Body of pancreas (tissue), 4 donors: ENCODE measurements around the gene PALMD. TPM values are rescaled to one million over a fixed set of nuclear protein-coding genes. Genes with fewer than 3 reads are reported as not detected.

Experiments
- ATAC-seq: fragments of 150-250 bp; one replicate; pipeline ENCODE4 v1.9.1; 2016
- DNase-seq, 4 donors: peaks; one replicate each; pipeline ENCODE4 v3.0.0-alpha.2; 2019
- H3K27ac ChIP-seq, 4 donors: fragments of 200-600 bp; sonication (generic); 1 replicate in 3 of 4; 2 replicates in 1 of 4; pipeline versions ENCODE4 v1.5.1 to v1.6.1; 2016 to 2019; ENCODE audit warnings: mild to moderate bottlenecking in 1 of 4, mixed read lengths in 1 of 4, moderate library complexity in 1 of 4
- H3K27me3 ChIP-seq, 2 donors: fragments of 200-600 bp; sonication (generic); one replicate each; pipeline ENCODE4 v1.6.0; 2016; ENCODE audit warnings: mild to moderate bottlenecking in 1 of 2
- H3K36me3 ChIP-seq, 2 donors: fragments of 200-600 bp; sonication (generic); replicated peaks in 1 of 2; 2 replicates each; pipeline ENCODE4 v1.5.1; 2016; ENCODE audit warnings: low read depth in 2 of 2; ENCODE audit not compliant: insufficient read depth in 1 of 2
- H3K4me1 ChIP-seq: fragments of 200-600 bp; sonication (generic); one replicate; pipeline ENCODE4 v1.6.0; 2016
- H3K4me3 ChIP-seq, 2 donors: fragments of 200-600 bp; sonication (generic); 1 replicate in 1 of 2; 2 replicates in 1 of 2; pipeline ENCODE4 v1.5.1; 2016 to 2019
- H3K9me3 ChIP-seq, 3 donors: fragments of 200-600 bp; sonication (generic); 1 replicate in 2 of 3; 2 replicates in 1 of 3; pipeline ENCODE4 v1.5.1; 2016
- POLR2A ChIP-seq, 3 donors: fragments of 450-650 bp; IDR thresholded peaks; one replicate each; pipeline ENCODE4 v1.6.1; 2016; ENCODE audit warnings: antibody characterized with exemption in 3 of 3, mild to moderate bottlenecking in 2 of 3
- WGBS, 2 donors: methylation state at CpG; one replicate each; pipeline ENCODE4 v1.1.5; 2017; 5-methylcytosine and 5-hydroxymethylcytosine counted together
- intact Hi-C: fragments of 100-400 bp; cut with DNase I; formaldehyde crosslinking; loops from one replicate; pipeline ENCODE4 v1.15.1; 2023
- total RNA-seq, 2 donors: library from RNA; depleted of rRNA; stranded (reverse); fragments of >200 nt; gene quantifications; one replicate each; pipeline ENCODE4 v1.1.0, GENCODE V29; 2016
- TF ChIP-seq, protein P1 (sequence below), 7 experiments: fragments of 450-650 bp in 4 of 7; fragments of 200-600 bp in 3 of 7; sonication (generic) in 3 of 7; IDR thresholded peaks; one replicate each; pipeline ENCODE4 v1.5.1; 2016 to 2019; ENCODE audit warnings: antibody characterized with exemption in 7 of 7

PALMD gene
- total RNA-seq, 2 donors from 2014 or later, result 8.0 to 13.5 TPM

DNA sequence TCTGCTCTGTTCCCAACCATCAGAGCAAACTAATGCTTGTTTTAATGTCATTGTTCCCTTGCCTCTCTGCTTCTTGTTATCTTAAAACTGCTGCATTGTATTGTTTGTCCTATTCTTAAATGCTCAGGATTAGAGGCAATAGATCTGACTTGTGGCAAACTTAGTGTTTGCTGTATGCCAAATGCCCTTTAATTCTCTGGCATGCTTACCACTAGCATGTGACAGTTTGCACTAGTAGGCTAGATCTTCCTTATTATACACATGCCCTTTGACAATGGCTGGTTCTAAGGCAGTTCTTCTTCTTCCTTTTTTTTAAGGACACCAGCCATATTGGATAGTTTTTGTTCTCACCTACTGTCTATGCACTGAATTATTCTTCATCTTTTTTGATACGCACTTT, 30.1 kb downstream of the PALMD start:
- Histone ChIP-seq H3K27ac (no peak overlapping the region), H3K9me3 (no peaks in the 10 kb centered on the region), H3K4me1 (peaks cover 7% of the 10 kb centered on the region), H3K27me3 (no peaks in the 10 kb centered on the region), H3K4me3 (no peak overlapping the region), H3K36me3 (no peaks in the 10 kb centered on the region)
- ATAC-seq, result no peak
- TF ChIP-seq, protein P1, sequence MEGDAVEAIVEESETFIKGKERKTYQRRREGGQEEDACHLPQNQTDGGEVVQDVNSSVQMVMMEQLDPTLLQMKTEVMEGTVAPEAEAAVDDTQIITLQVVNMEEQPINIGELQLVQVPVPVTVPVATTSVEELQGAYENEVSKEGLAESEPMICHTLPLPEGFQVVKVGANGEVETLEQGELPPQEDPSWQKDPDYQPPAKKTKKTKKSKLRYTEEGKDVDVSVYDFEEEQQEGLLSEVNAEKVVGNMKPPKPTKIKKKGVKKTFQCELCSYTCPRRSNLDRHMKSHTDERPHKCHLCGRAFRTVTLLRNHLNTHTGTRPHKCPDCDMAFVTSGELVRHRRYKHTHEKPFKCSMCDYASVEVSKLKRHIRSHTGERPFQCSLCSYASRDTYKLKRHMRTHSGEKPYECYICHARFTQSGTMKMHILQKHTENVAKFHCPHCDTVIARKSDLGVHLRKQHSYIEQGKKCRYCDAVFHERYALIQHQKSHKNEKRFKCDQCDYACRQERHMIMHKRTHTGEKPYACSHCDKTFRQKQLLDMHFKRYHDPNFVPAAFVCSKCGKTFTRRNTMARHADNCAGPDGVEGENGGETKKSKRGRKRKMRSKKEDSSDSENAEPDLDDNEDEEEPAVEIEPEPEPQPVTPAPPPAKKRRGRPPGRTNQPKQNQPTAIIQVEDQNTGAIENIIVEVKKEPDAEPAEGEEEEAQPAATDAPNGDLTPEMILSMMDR (IDR thresholded peaks at IDR 0.05), result no peak
- TF ChIP-seq POLR2A (IDR thresholded peaks at IDR 0.05), result no peak
- intact Hi-C loops, result no loop called here
- WGBS, 2 donors, result 93 to 100% methylated on average over 1 of the region's 1 CpG
- no peak for DNase-seq

DNA sequence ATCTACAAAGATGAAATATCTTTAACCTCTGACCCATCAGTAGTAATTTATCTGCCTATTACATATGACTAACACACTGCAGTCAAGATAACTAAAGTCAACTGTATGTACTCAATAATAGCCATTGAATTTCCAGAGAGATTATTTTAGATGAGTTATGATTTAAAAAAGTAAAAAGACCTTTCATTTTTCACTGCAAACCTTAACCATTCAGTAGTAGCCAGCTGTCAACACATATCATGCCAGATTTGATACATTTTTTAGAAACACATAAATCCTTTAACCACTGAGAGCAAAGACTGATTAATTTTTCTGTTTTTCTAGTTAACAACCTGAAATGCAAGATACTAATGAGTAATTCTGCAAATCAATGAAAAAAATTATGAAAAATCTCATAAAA, 31.0 kb downstream of the PALMD start:
- H3K4me3 ChIP-seq, result no peak overlapping the region
- ATAC-seq (no peak), DNase-seq (no peak)
- no peaks in the 10 kb centered on the region for H3K36me3 ChIP-seq
- no peaks in the 10 kb centered on the region for H3K27me3 ChIP-seq
- peaks cover 7% of the 10 kb centered on the region for H3K4me1 ChIP-seq
- H3K9me3 ChIP-seq, result no peaks in the 10 kb centered on the region
- TF ChIP-seq POLR2A (IDR thresholded peaks at IDR 0.05), result no peak
- TF ChIP-seq, protein P1 (IDR thresholded peaks at IDR 0.05), result no peak
- intact Hi-C loops, result no loop called here
- no peak overlapping the region for H3K27ac ChIP-seq

DNA sequence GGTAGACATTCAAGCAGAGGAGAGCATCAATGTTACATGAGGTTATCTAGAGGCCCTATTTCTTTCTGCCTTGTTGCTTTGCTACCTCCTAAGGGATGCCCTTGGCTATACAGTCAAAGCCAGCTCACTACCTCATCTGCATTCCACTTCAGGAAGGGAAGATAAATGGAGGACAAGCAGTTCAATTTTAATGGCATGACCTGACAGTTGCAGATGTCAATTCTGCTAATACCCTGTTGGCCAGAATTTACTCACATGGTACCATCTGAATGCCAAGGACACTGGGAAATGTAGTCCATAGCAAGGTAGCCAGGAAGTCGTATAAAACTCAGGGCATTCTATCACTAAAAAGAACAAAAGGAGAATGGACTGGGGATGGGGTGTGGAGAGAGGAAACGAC, 31.5 kb downstream of the PALMD start:
- H3K9me3 ChIP-seq, result no peaks in the 10 kb centered on the region
- peaks cover 7% of the 10 kb centered on the region for H3K4me1 ChIP-seq
- DNase-seq (no peak), ATAC-seq (no peak)
- H3K27ac ChIP-seq, result no peak overlapping the region
- H3K4me3 ChIP-seq, result no peak overlapping the region
- no peaks in the 10 kb centered on the region for H3K36me3 ChIP-seq
- TF ChIP-seq, protein P1 (IDR thresholded peaks at IDR 0.05), result no peak
- TF ChIP-seq POLR2A (IDR thresholded peaks at IDR 0.05), result no peak
- no peaks in the 10 kb centered on the region for H3K27me3 ChIP-seq
- 76 to 85% methylated on average over 2 of the region's 2 CpGs for WGBS, 2 donors
- intact Hi-C loops, result no loop called here

DNA sequence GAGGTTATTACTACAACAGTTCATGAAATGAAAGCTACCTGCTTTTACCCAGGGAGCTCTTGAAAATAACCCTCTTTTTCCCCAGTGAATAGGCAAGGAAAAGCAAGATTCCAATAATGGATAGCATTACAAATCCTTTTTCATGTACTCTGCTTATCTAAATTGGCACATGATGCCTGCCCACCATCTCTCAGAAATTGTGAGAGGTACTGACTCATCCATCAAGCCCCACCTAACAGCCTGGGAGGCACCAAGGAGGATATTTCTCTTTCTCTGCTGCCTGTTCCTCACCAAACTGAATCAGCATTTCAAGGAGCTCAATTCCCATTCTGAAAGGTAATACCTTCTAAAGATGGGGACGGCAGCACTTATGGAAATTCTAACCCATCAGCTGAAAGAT, 34.4 kb downstream of the PALMD start:
- WGBS, 2 donors, result 83 to 89% methylated on average over 1 of the region's 1 CpG
- Histone ChIP-seq H3K4me3 (no peak overlapping the region), H3K9me3 (no peaks in the 10 kb centered on the region), H3K36me3 (no peaks in the 10 kb centered on the region), H3K27ac (no peak overlapping the region), H3K4me1 (peaks cover 5% of the 10 kb centered on the region), H3K27me3 (no peaks in the 10 kb centered on the region)
- intact Hi-C loops, result no loop called here
- DNase-seq (no peak), ATAC-seq (no peak)
- no peak for TF ChIP-seq POLR2A (IDR thresholded peaks at IDR 0.05)
- TF ChIP-seq, protein P1 (IDR thresholded peaks at IDR 0.05), result no peak

DNA sequence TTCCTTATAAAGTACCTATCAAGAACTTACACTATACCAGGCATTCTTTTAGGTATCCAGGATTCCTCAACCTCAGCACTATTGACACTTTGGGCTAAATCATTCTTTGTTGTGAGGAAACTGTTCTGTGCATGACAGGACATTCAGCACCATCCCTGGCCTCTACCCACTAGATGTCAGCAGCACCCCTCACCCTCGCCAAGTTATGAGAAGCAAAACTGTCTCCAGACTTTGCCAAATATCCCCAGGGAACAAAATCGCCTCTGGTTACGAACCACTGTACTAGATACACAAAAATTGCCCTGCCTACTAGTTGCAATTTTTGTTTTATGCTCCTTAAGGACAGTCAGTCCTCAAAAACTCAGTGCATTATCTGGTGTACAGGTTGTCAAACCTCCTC, 35.7 kb downstream of the PALMD start:
- no peak for ATAC-seq
- DNase-seq, result no peak
- H3K4me1 ChIP-seq, result peaks cover 8% of the 10 kb centered on the region
- intact Hi-C loops, result no loop called here
- H3K9me3 ChIP-seq, result no peaks in the 10 kb centered on the region
- no peak overlapping the region for H3K4me3 ChIP-seq
- TF ChIP-seq POLR2A (IDR thresholded peaks at IDR 0.05), result no peak
- TF ChIP-seq, protein P1 (IDR thresholded peaks at IDR 0.05), result no peak
- WGBS, 2 donors, result 70 to 82% methylated on average over 3 of the region's 3 CpGs
- no peaks in the 10 kb centered on the region for H3K27me3 ChIP-seq
- H3K36me3 ChIP-seq, result no peaks in the 10 kb centered on the region
- H3K27ac ChIP-seq, result no peak overlapping the region
